GM23248 (cell line): ENCODE results near the gene ABCD1.

Experiments used
- EZH2 ChIP-seq: fragments of 200-600 bp; sonication (generic); IDR thresholded peaks from 2 replicates; pipeline ENCODE4 v1.6.1; 2018; ENCODE audit warnings: antibody characterized with exemption, mild to moderate bottlenecking; ENCODE audit not compliant: insufficient read depth, poor library complexity, severe bottlenecking
- EZH2phosphoT487 ChIP-seq: fragments of 200-600 bp; sonication (generic); IDR thresholded peaks from 2 replicates; pipeline ENCODE4 v1.6.1; 2018; ENCODE audit warnings: antibody characterized with exemption, moderate library complexity, mild to moderate bottlenecking, low read depth; ENCODE audit not compliant: insufficient read depth

- TF ChIP-seq EZH2phosphoT487 (no peak), EZH2 (no peak)
Measured at GRCh38 chrX:153734871-153735270, 10.2 kb downstream of the ABCD1 start.
